ENCODE results near the gene PI4KA. TPM values are rescaled to one million over a fixed set of nuclear protein-coding genes. Genes with fewer than 3 reads are reported as not detected.

Gene PI4KA
- total and polyA plus RNA-seq, 2 experiments from 2014 or later = 17.1 to 38.1 TPM

GRCh38 chr22:20865875-20866445 is 7.3 kb upstream of the PI4KA start (continued):
- TF ChIP-seq CTCF (conservative IDR thresholded peaks at IDR 0.05; ENCODE audit: low read depth in 2 of 2) (no peak), JUNB (IDR thresholded peaks at IDR 0.05; ENCODE audit: unreplicated experiment) (no peak)

GRCh38 chr22:20865331-20865730 is 6.7 kb upstream of the PI4KA start:
- Mint-ChIP-seq H3K4me3 (no peak overlapping the region), H3K27ac (no peak overlapping the region), H3K4me1 (peaks cover 4% of the 10 kb centered on the region; the same call in 1 of the 3 replicates), H3K36me3 (ENCODE audit: low read depth) (no peaks in the 10 kb centered on the region), H3K9me3 (no peaks in the 10 kb centered on the region), H3K27me3 (ENCODE audit: insufficient read depth, low read depth, poor library complexity) (peaks cover 4% of the 10 kb centered on the region)
- H3K27ac ChIP-seq (ENCODE audit: low read depth) = no peak overlapping the region
- DNase-seq (ENCODE audit: low spot score) = no peak
- no peaks in the 10 kb centered on the region for H3K4me1 ChIP-seq (ENCODE audit: insufficient read depth)
- no peak overlapping the region for H3K4me3 ChIP-seq
- H3K79me2 ChIP-seq (replicated peaks; ENCODE audit: insufficient read depth) = no peaks in the 10 kb centered on the region
- no peak overlapping the region for H3K4me2 ChIP-seq
- H4K20me1 ChIP-seq (replicated peaks; ENCODE audit: insufficient read depth) = no peaks in the 10 kb centered on the region
- no peaks in the 10 kb centered on the region for H3F3A ChIP-seq (replicated peaks; ENCODE audit: low read depth)
- no peaks in the 10 kb centered on the region for H3K36me3 ChIP-seq (ENCODE audit: insufficient read depth)
- ATAC-seq = no peak
- H3K27me3 ChIP-seq (ENCODE audit: insufficient read depth) = no peaks in the 10 kb centered on the region
- H2AFZ ChIP-seq = no peak overlapping the region
- no peaks in the 10 kb centered on the region for H3K9me2 ChIP-seq (ENCODE audit: insufficient read depth)
- TF ChIP-seq, protein P1, sequence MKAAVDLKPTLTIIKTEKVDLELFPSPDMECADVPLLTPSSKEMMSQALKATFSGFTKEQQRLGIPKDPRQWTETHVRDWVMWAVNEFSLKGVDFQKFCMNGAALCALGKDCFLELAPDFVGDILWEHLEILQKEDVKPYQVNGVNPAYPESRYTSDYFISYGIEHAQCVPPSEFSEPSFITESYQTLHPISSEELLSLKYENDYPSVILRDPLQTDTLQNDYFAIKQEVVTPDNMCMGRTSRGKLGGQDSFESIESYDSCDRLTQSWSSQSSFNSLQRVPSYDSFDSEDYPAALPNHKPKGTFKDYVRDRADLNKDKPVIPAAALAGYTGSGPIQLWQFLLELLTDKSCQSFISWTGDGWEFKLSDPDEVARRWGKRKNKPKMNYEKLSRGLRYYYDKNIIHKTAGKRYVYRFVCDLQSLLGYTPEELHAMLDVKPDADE (IDR thresholded peaks at IDR 0.05) = no peak
- TF ChIP-seq CREB1 (CRISPR knock-in tag; IDR thresholded peaks at IDR 0.05; ENCODE audit: low read depth) (no peak), ZNF331 (CRISPR knock-in tag; IDR thresholded peaks at IDR 0.05; ENCODE audit: low read depth) (no peak), ZNF462 (CRISPR knock-in tag; IDR thresholded peaks at IDR 0.05) (no peak), JUNB (IDR thresholded peaks at IDR 0.05; ENCODE audit: unreplicated experiment) (no peak), ZNF114 (CRISPR knock-in tag; IDR thresholded peaks at IDR 0.05) (no peak), POLR2AphosphoS5 (IDR thresholded peaks at IDR 0.05; ENCODE audit: low read depth) (no peak), CTCF (conservative IDR thresholded peaks at IDR 0.05; ENCODE audit: low read depth in 2 of 2) (no peak), REST (IDR thresholded peaks at IDR 0.05; ENCODE audit: unreplicated experiment) (no peak)
